GM19099 (cell line): ENCODE data around the gene ZDHHC18.

ENCODE experiments used
- POLR2A ChIP-seq: IDR thresholded peaks from 3 replicates; pipeline ENCODE4 v1.6.1; 2011; ENCODE audit warnings: low read depth; ENCODE audit not compliant: insufficient read length; ENCODE audit errors: extremely low read depth

ZDHHC18 gene

DNA sequence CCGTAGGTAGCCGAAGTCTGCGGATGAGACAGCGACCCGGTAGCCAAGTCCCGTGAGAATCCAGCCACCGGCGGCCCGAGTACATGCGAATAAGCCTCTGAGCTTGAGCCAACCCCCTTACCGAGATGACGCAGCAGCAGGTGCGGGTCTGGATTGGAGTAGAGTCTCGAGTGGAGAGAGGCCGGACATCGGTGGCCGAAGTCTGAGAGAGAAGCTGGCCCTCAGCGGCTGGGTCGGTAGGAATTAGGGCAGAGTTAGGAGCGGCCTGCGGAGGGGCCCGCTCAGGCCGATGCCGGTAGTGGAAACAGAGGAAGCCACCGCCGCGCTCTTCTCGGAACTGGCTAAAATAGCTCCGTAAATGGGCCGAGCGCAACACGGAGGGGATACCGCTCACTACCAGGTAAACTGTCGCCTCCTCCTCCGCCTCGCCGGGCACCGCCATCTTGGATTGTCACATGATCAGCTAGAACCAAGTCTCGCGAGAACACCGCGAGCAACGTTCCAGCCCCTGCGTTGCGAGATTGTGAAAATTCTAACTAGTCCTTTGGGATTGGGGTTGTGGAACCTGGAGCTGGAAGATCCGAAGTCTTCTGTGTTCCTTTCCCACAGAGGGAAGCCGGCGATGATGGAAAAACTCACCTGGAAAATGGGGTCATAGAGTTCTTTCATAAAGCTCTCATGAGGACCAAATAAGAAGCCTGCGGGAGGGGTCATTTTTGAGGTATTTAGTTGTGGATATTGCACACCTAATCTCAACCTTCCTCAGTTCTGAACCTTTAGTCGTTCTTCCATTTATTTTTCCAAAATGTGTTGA lies 73.7 kb downstream of the ZDHHC18 start, which contains the start of gene GPATCH3:
Gene GPATCH3 (minus strand): TSS at position 467 of the 814 bp plus-strand sequence. CDS start 25 bp downstream, at position 442.
- peak; percentile 93 for TF ChIP-seq POLR2A

DNA sequence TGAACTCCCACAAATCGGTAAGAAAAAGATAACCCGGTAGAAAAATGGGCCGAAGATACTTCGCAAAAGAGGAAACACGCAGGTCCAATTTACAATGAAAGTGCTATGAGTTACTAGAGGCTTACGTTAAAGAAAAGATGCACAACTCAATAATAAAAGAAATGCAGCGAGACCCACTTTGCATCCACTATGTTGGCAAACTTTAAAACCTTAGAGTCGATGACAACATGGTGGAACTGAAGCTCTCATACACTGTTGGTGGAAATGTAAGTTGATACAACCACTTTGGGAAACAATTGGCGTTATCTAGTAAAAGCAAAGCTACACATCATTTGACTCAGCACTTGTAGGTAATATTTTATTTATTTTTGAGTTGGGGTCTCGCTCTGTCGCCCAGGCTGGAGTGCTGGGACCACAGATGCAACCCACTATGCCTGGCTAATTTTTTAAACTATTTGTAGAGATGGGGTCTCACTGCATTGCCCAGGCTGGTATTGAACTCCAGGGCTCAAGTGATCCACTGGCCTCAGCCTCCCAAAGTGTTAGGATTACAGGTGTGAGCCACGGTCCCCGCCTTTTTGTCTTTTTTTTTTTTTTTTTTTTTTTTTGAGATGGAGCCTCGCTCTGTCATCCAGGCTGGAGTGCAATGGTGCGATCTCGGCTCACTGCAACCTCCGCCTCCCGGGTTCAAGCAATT lies 74.5 kb downstream of the ZDHHC18 start:
- TF ChIP-seq POLR2A: no peak
